ENCODE measurements around the gene POU4F1.

POU4F1 gene

GRCh38 chr13:78607409-78608251 lies 4.3 kb upstream of the POU4F1 start:
- in situ Hi-C loops (cut with MboI; ENCODE audit: low sequenced_read_pairs), result no loop called here

DNA sequence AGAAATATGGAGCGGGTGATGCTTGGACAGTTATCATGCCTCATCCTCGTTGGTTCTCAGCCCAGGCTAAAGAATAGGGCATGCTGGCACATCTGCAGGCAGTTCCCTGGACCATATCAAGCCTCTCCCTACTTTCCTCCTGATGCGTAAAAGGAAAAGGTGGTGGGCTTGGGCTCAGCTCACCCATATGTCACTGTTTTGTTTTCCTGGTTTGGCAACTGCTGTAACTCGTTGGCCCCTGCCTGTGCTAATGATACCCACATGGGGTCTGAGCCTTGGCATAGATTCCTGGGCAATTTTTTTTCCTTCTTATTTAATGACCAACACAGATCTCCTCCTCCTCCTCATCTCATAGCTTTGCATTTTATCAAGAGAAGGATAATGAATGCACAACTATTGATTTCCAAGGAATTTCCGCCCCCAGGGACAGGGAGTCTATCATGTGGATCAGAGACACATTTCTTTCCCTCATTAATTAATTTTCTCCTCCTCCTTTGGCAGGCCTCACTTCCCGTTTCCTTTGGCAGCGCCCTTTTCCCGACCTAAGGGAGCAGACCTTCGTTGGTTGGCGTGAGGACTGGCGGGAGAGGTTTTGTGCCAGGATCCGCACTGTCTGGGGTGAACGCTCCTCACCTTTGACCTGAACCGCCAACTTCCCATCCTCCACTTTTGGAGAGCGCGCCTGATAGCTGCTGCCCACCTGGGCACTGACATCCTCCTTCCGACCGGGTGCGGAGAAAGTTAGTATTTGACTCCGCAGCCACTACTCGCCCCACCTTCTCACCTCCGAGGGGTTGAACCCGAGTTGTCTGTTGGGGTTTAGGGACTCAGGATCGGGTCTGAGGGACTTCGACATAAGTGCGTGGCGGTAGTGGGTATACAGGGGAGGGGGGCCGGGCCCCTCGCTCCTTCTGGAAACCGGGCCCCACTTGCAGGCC lies 3.4 kb upstream of the POU4F1 start:
- in situ Hi-C loops (cut with MboI; ENCODE audit: low sequenced_read_pairs), result no loop called here

DNA sequence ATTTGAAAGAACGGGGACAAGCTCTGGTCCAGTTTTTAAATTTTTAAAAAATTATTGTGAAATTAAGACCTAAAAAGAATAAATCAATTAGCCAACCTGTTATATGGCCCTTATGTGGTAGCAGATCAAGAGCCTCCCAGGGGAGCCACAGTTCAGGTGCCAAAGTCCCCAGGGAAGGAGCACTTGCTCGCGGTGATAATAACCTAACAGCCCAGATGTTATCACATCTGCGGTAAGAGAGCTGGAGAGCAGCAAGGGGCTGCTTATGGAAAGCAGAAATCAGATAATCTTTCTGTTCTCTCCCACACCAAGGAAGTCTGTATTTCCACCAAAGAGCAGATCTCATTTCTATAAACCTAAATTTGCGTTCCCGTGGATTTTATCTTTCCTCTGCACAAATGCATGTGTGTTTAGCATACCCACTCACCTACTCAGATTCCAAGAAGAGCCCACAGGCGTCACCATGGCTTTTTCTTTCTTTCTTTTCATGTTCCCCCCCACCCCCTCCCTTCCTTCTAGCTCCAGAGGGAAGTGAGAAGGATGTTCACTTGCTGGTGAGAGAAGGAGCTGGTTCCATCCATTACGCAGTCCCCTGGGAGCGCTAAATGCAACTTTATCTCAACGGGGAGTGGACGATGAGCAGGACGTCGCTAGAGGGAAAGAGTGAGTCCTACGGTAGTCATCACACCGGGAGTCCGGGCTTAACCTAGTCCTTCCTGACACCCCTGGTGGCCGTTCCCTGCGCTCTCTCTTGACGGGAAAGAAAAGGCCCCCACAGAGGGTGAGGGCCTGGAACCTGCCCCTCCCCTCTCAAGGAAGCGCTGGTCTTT lies 1.6 kb upstream of the POU4F1 start:
- in situ Hi-C loops (cut with MboI; ENCODE audit: low sequenced_read_pairs), result no loop called here

DNA sequence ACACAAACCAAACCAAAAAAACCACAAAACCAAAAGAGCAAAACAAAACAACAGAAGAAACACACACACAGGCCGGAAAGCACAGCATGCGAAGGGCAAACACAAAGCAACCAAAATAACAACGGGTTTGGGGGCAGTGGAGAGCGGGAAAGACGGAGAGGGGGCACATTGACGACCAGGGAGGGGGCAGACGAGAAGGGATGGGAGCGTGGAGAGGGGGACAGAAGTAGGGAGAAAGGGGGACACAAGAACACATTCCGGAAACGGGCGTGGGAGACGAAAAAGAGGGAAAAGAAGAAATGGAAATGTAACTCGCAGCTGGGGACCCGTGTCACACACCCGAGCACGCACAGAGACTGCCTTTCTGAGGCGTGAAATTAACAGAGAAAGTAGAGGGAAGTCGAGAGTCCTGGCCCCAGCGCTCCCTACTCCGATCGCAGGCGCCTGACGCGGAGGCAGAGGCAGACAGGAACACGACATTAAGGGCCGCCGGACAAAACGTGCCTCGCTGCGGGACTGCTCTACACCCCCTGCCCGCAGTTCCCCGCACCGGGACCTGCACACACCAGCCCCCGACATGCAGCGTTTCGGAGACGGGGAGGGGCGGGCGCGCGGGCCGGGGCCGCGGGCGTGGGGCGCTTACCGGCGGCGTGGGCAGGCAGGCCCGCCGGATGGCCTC lies 652 bp downstream of the POU4F1 start:
- in situ Hi-C loops (cut with MboI; ENCODE audit: low sequenced_read_pairs), result no loop called here

- in situ Hi-C loops (cut with MboI; ENCODE audit: low sequenced_read_pairs), result no loop called here
These were observed 1.3 kb downstream of the POU4F1 start for GRCh38 chr13:78601874-78602560.

GRCh38 chr13:78601124-78601873 lies 2.1 kb downstream of the POU4F1 start:
- in situ Hi-C loops (cut with MboI; ENCODE audit: low sequenced_read_pairs), result no loop called here

DNA sequence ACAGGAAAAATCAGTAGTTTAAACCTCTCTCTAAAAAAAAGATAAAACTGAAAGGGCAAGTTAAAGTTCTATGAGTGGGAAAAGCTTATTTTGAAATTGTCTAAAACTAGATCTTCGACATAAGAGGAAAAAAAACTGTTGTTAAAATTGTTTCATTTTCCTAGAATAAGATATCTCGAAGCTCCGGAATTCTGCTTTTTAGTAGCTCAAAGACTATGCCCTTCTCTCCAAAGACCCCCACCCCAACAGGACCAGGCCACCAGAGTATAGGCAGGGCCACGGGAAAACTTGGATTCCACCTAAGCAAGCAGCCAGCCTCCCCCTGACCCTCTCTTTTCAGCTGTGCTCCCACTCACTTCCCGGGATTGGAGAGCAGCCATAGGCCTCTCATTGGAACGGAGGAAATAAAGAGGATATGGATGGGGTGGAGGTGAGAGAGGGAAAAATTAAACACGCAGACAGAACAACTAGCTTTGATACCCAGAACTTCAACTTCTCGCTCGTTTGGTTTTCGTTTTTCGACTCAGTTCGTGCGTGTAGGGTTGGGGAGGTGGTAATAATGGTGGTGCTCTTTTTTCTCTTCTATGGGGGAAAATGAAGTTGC lies 3.0 kb downstream of the POU4F1 start:
- in situ Hi-C loops (cut with MboI; ENCODE audit: low sequenced_read_pairs), result no loop called here

DNA sequence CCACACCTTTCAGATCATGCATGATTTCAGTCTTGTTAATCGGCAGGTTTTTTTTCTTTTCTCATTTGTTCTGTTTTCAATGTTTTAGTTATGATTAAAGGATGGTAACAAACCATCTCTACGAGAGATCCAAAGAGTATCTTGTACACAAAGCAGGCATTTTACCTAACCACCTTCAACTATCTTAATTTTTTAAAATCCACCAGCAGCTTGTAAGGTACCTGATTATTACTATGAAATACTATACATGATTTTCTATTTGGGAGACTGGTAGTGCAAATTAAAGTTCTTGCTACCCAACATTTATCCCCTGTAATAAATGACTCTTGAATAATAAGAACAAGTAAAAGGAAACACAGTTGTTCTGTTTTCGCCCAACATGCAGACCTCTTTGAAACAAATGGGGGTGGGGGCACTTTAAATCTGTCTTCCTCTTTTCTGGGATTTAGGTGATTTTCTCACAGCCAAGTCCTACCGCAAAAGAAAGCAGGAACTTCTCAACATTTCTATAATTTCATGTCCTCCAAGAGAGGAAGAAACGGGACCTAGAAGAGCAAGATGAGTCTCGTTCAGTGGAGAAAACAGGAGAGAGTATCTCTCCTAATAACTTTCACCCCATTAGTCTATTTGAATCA lies 3.6 kb downstream of the POU4F1 start:
- in situ Hi-C loops (cut with MboI; ENCODE audit: low sequenced_read_pairs), result no loop called here

DNA sequence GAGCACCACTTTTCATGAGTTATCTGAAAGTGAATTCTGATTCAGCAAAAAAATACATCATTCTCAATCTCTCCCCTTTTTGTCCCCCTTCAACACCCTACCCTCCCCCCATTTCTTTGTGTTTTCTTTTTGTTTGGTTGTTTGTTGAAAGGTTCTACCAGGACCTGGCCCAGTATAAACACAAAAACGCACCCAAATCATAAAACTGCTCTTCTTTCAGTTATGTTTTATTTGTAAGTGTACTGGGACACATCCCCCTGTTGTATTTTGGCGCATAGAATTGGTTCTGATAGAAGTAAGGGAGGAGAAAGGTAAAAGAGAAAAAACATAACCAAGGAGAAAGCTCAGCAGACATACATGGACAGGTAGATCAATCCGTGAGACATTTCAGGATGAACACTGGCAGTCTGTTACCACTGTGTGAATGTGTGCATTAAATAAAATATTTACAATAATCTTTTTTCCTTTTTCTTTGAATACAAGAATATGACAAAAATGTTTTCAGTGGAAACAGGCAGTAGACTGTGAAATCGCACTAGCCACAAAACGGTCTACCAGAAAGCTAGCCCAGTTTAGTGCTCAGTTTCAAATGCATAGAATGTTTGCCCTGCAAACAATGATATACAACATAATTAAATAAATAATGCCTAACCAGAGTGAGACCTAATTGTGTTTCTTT lies 4.2 kb downstream of the POU4F1 start:
- in situ Hi-C loops (cut with MboI; ENCODE audit: low sequenced_read_pairs), result no loop called here

DNA sequence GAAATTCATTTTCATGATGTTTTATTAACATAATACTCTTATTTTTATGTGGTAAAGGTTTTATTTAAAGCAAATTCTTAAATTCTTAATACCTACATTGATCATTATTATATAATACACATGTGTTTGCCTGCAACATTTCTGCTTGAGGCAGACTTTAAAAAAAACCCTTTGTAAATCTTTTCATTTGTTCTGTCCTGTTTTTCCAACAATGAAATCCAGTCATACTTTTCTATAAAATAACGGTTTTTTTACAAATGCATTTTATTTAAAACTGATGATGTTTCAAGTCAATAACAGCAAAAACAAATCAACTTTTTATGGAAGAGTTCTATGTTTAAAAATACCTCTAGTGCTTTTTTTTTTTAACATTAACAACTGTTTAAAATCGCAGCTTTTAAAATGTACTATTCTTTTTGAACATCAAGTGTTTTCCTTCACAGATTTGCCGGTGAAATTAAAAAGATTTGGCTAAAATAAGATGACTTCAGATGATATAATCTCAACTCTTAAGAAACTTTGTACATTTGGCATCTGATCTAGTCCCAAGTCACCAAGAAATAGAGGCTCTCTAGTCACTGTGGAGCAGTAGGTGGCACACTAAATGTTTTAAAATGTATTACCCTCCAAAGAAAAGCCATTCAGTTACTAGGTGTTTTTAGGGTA lies 5.1 kb downstream of the POU4F1 start:
- in situ Hi-C loops (cut with MboI; ENCODE audit: low sequenced_read_pairs), result no loop called here

- in situ Hi-C loops (cut with MboI; ENCODE audit: low sequenced_read_pairs), result no loop called here
These were observed 5.8 kb downstream of the POU4F1 start for GRCh38 chr13:78597602-78597932.

- in situ Hi-C loops (cut with MboI; ENCODE audit: low sequenced_read_pairs), result no loop called here
These were observed 6.4 kb downstream of the POU4F1 start for GRCh38 chr13:78596736-78597601.

DNA sequence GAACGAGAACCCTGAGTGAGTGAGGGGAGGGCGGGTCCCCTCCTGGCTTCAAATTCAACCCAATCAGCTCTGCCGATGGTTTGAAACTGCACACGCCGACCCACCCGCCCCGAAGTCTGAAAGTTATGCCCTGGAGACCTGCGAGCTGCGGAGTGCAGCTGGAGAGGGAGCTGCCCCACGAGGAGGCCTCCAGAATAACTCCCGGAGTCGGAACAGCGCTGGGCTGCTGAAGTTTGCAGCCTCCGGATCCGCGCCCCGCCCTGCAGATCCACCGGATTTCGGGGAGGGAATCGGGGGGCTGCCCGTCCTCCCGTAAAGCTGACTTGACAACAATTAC lies 7.0 kb downstream of the POU4F1 start:
- in situ Hi-C loops (cut with MboI; ENCODE audit: low sequenced_read_pairs), result no loop called here

- in situ Hi-C loops (cut with MboI; ENCODE audit: low sequenced_read_pairs), result no loop called here
These were observed 7.6 kb downstream of the POU4F1 start for GRCh38 chr13:78595495-78596398.

DNA sequence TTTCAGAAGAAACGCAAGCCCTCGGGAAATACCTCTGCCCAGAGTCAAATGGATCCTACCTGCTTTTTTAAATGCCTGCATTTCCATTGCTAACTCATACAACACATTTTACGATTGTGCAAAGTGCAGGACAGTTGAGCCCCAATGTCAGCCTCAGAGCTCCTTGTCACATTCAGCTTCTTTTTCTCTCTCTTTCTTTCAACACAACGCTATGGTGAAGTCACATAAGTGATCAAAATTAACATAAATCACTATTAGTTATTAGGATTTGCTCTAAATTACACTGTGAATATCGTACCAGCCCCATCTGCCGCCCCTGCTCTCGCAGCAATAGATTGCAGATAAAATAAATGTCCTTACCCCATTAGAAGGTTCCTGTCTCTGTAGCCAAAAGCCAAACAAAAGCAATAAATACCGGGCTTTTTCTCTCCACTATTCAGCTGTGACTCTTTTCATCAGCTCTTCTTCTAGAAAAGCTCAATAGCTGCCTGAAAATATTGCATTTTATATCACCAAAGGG lies 8.8 kb downstream of the POU4F1 start:
- in situ Hi-C loops (cut with MboI; ENCODE audit: low sequenced_read_pairs), result no loop called here

Data from HL-60/S4 treated with phorbol 12-myristate 13-acetate at 8.2 ng/mL for 4 days and 3 days (cell line).